K562 (cell line): ENCODE data around the gene DGCR8. TPM values are rescaled to one million over a fixed set of nuclear protein-coding genes. Genes with fewer than 3 reads are reported as not detected.
A peak's percentile ranks its signal among the peaks of the same experiment; 100 is the strongest.

Experiments
- GATAD2A ChIP-seq: fragments of 450-650 bp; IDR thresholded peaks from 2 replicates; pipeline ENCODE4 v1.6.1; 2017
- HEY1 ChIP-seq: fragments of 250-450 bp; sonication (Bioruptor Pico); IDR thresholded peaks from 2 replicates; pipeline ENCODE4 v1.5.0; 2020; ENCODE audit warnings: mild to moderate bottlenecking, moderate library complexity, borderline replicate concordance
- HMG20A ChIP-seq: fragments of 450-650 bp; formaldehyde crosslinking; conservative IDR thresholded peaks from 2 replicates; pipeline ENCODE4 v1.4.0; 2020; ENCODE audit warnings: mild to moderate bottlenecking, mixed read lengths
- IRF1 ChIP-seq: sonication (generic); formaldehyde crosslinking; IDR thresholded peaks from 2 replicates; pipeline ENCODE4 v1.8.0; 2022; ENCODE audit warnings: missing genetic modification reagents, mild to moderate bottlenecking, borderline replicate concordance
- MLX ChIP-seq, 2 experiments: fragments of 450-650 bp in 1 of 2; sonication (generic) in 1 of 2; formaldehyde crosslinking; conservative IDR thresholded peaks; 2 replicates each; pipeline versions ENCODE4 v1.4.0 to v1.8.1; 2020 to 2022; ENCODE audit warnings: mild to moderate bottlenecking in 1 of 2, missing genetic modification reagents in 1 of 2
- TBL1XR1 ChIP-seq, 2 experiments: IDR thresholded peaks; 2 replicates each; pipeline ENCODE4 v1.6.1; 2012; ENCODE audit warnings: improper control_type of control experiment in 2 of 2, low read length in 2 of 2, mild to moderate bottlenecking in 1 of 2
- ZNF551 ChIP-seq: fragments of 250-450 bp; sonication (Bioruptor Pico); IDR thresholded peaks from 2 replicates; pipeline ENCODE4 v1.5.0; 2021; ENCODE audit warnings: mild to moderate bottlenecking, moderate library complexity
- ZNF668 ChIP-seq: fragments of 250-450 bp; sonication (Bioruptor Pico); IDR thresholded peaks from 2 replicates; pipeline ENCODE4 v1.8.0; 2022; ENCODE audit warnings: mild to moderate bottlenecking, inconsistent platforms
- ZNF77 ChIP-seq: fragments of 250-450 bp; sonication (Bioruptor Pico); IDR thresholded peaks from 2 replicates; pipeline ENCODE4 v1.5.0; 2020
- polyA plus RNA-seq, 8 experiments: library from polyadenylated mRNA; depleted of rRNA in 4 of 8; stranded (reverse) in 5 of 8; unstranded in 3 of 8; fragments of >200 nt; fragmentation: Nextera tagmentation in 2 of 8; fragmentation: Illumina TruSeq in 1 of 8; extraction: Ambion mirVana in 2 of 8; extraction: Trizol in 1 of 8; gene quantifications; 2 replicates each; pipeline versions ENCODE4 v1.2.1 to v1.2.3, GENCODE V29; 2011 to 2014; ENCODE audit warnings: inconsistent platforms in 1 of 8, missing spikeins in 1 of 8
- total RNA-seq, 7 experiments: library from RNA; depleted of rRNA in 6 of 7; stranded (reverse); fragments of >200 nt in 6 of 7; fragmentation: Illumina TruSeq in 2 of 7; extraction: Trizol in 2 of 7; gene quantifications; 2 replicates each; pipeline versions ENCODE4 v1.2.1 to v1.2.3, GENCODE V29; 2011 to 2021; ENCODE audit warnings: low replicate concordance in 1 of 7
- TF ChIP-seq, protein P1 (sequence below): fragments of 450-650 bp; IDR thresholded peaks from 2 replicates; pipeline ENCODE4 v1.6.1; 2016; ENCODE audit warnings: low read depth
- TF ChIP-seq, protein P2 (sequence below): sonication (generic); formaldehyde crosslinking; IDR thresholded peaks from 2 replicates; pipeline ENCODE4 v1.9.0; 2022; ENCODE audit warnings: mild to moderate bottlenecking, missing genetic modification reagents
- TF ChIP-seq, protein P3 (sequence below): fragments of 250-450 bp; sonication (Bioruptor Pico); IDR thresholded peaks from 2 replicates; pipeline ENCODE4 v1.5.0; 2022; ENCODE audit warnings: mild to moderate bottlenecking

Gene DGCR8
- total and polyA plus RNA-seq, 9 of the 15 experiments (the other 6 are each of a cell fraction or from before 2014, with no cell fraction given): 5.9 to 144 (median 80.1) TPM

DNA sequence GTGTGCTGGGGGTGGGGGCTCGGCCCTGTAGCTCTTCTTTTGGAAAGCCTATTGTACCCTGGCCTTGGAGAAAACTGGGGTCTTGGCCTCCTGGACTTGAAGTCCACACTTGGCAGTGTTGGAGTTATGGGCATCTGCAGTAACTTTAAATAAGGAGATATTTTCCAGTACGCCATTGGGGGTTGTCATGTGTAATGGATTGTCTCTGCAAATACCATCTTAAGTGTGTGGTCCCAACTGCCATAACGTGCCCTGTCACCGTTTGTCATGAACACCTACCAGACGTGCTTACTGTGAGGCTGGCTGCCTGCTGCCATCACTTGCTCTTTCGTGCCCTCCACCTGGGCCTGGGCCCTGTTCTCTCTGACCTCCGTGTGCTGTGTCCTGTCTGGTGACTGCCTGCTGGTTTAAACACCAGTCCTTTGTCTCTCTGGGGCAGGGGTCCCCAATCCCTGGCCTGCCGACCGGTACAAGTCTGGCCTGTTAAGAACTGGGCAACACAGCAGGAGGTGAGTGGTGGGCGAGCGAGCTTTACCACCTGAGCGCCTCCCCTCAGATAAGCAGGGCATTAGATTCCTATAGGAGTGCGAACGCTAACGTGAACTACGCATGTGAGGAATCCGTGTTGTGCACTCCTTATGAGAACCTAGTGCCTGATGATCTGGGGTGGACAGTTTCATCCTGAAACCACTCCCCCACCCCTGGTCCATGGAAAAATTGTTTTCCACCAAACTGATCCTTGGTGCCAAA, 48.0 kb downstream of the DGCR8 start (continued):
- TF ChIP-seq, protein P1, sequence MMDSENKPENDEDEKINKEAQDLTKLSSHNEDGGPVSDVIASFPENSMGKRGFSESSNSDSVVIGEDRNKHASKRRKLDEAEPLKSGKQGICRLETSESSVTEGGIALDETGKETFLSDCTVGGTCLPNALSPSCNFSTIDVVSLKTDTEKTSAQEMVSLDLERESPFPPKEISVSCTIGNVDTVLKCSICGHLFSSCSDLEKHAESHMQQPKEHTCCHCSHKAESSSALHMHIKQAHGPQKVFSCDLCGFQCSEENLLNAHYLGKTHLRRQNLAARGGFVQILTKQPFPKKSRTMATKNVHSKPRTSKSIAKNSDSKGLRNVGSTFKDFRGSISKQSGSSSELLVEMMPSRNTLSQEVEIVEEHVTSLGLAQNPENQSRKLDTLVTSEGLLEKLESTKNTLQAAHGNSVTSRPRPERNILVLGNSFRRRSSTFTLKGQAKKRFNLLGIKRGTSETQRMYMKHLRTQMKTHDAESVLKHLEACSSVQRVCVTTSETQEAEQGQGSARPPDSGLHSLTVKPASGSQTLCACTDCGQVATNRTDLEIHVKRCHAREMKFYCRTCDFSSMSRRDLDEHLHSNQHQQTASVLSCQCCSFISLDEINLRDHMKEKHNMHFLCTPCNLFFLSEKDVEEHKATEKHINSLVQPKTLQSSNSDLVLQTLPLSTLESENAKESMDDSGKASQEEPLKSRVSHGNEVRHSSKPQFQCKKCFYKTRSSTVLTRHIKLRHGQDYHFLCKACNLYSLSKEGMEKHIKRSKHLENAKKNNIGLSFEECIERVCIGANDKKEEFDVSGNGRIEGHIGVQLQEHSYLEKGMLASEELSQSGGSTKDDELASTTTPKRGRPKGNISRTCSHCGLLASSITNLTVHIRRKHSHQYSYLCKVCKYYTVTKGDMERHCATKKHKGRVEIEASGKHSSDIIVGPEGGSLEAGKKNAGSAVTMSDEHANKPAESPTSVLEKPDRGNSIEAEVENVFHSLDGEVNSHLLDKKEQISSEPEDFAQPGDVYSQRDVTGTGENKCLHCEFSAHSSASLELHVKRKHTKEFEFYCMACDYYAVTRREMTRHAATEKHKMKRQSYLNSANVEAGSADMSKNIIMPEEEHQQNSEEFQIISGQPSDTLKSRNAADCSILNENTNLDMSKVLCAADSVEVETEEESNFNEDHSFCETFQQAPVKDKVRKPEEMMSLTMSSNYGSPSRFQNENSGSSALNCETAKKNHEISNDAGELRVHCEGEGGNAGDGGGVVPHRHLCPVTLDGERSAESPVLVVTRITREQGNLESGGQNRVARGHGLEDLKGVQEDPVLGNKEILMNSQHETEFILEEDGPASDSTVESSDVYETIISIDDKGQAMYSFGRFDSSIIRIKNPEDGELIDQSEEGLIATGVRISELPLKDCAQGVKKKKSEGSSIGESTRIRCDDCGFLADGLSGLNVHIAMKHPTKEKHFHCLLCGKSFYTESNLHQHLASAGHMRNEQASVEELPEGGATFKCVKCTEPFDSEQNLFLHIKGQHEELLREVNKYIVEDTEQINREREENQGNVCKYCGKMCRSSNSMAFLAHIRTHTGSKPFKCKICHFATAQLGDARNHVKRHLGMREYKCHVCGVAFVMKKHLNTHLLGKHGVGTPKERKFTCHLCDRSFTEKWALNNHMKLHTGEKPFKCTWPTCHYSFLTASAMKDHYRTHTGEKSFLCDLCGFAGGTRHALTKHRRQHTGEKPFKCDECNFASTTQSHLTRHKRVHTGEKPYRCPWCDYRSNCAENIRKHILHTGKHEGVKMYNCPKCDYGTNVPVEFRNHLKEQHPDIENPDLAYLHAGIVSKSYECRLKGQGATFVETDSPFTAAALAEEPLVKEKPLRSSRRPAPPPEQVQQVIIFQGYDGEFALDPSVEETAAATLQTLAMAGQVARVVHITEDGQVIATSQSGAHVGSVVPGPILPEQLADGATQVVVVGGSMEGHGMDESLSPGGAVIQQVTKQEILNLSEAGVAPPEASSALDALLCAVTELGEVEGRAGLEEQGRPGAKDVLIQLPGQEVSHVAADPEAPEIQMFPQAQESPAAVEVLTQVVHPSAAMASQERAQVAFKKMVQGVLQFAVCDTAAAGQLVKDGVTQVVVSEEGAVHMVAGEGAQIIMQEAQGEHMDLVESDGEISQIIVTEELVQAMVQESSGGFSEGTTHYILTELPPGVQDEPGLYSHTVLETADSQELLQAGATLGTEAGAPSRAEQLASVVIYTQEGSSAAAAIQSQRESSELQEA: 0 out of 2 replicates have a peak, but pooled peaks have one; percentile 21
- TF ChIP-seq IRF1 (CRISPR knock-in tag) (no peak), GATAD2A (no peak), ZNF551 (no peak), HEY1 (CRISPR knock-in tag) (no peak), TBL1XR1 (IDR thresholded peaks at IDR 0.05; ENCODE audit: low read length in 2 of 2) (peak in 1 of 2 experiments; percentile 42; a peak in 1 of 4 replicates), HMG20A (CRISPR knock-in tag) (no peak), MLX (CRISPR knock-in tag; conservative IDR thresholded peaks at IDR 0.05) (no peak; a peak in 1 of 4 replicates), ZNF77 (peak; percentile 51), ZNF668 (CRISPR knock-in tag) (0 out of 2 replicates have a peak, but pooled peaks have one; percentile 12)
- TF ChIP-seq, protein P2, sequence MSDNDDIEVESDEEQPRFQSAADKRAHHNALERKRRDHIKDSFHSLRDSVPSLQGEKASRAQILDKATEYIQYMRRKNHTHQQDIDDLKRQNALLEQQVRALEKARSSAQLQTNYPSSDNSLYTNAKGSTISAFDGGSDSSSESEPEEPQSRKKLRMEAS (CRISPR knock-in tag): no peak
- TF ChIP-seq, protein P3, sequence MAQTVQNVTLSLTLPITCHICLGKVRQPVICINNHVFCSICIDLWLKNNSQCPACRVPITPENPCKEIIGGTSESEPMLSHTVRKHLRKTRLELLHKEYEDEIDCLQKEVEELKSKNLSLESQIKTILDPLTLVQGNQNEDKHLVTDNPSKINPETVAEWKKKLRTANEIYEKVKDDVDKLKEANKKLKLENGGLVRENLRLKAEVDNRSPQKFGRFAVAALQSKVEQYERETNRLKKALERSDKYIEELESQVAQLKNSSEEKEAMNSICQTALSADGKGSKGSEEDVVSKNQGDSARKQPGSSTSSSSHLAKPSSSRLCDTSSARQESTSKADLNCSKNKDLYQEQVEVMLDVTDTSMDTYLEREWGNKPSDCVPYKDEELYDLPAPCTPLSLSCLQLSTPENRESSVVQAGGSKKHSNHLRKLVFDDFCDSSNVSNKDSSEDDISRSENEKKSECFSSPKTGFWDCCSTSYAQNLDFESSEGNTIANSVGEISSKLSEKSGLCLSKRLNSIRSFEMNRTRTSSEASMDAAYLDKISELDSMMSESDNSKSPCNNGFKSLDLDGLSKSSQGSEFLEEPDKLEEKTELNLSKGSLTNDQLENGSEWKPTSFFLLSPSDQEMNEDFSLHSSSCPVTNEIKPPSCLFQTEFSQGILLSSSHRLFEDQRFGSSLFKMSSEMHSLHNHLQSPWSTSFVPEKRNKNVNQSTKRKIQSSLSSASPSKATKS: peak; percentile 73; the same call in 1 of the 2 replicates
